ENCODE results near the gene LILRA1.
"Not testable (repeated sequence)": the region's sequence is repeated elsewhere in the genome, so short reads cannot be mapped to it uniquely, and the experiment has no call there.

LILRA1 gene

GRCh38 chr19:54627912-54628311, 34.5 kb downstream of the LILRA1 start:
- DNase-seq = not testable (repeated sequence)

- DNase-seq = not testable (repeated sequence)
These were observed 36.8 kb downstream of the LILRA1 start, which contains the start of gene LILRB1 for GRCh38 chr19:54630262-54630661. TSS of gene LILRB1 (plus strand) at chr19:54630484. CDS start at chr19:54631074, 590 bp downstream.

- DNase-seq = no peak
These were observed 37.4 kb downstream of the LILRA1 start for GRCh38 chr19:54630782-54631181.

- not testable (repeated sequence) for DNase-seq
These were observed 38.3 kb downstream of the LILRA1 start for GRCh38 chr19:54631489-54632337.

GRCh38 chr19:54632517-54632916, 39.1 kb downstream of the LILRA1 start:
- not testable (repeated sequence) for DNase-seq

- no peak for DNase-seq
These were observed 40.0 kb downstream of the LILRA1 start for GRCh38 chr19:54633401-54633800.

GRCh38 chr19:54636081-54636480, 42.6 kb downstream of the LILRA1 start:
- DNase-seq = not testable (repeated sequence)

- no peak for DNase-seq
These were observed 45.3 kb downstream of the LILRA1 start for GRCh38 chr19:54638683-54639082.

GRCh38 chr19:54642953-54643352, 49.5 kb downstream of the LILRA1 start:
- not testable (repeated sequence) for DNase-seq

GRCh38 chr19:54643583-54643982, 50.2 kb downstream of the LILRA1 start:
- DNase-seq = not testable (repeated sequence)

- DNase-seq = no peak
These were observed 50.6 kb downstream of the LILRA1 start for GRCh38 chr19:54644056-54644455.

GRCh38 chr19:54646331-54646841, 53.0 kb downstream of the LILRA1 start:
- DNase-seq = no peak

GRCh38 chr19:54648129-54648528, 54.7 kb downstream of the LILRA1 start:
- no peak for DNase-seq

- DNase-seq = no peak
These were observed 56.8 kb downstream of the LILRA1 start for GRCh38 chr19:54650108-54650655.

Data from cortex of kidney (tissue), 1 donor.